Astrocyte of the hippocampus (primary cell): ENCODE results near the gene AZIN2.
A peak's percentile ranks its signal among the peaks of the same experiment; 100 is the strongest.

Experiments
- DNase-seq: peaks from one replicate; pipeline ENCODE4 v3.0.0; 2011; ENCODE audit warnings: low read depth, low spot score

Gene AZIN2

GRCh38 chr1:33151116-33151515 is 70.2 kb downstream of the AZIN2 start:
- no peak for DNase-seq

- DNase-seq, result no peak
Observed at GRCh38 chr1:33152685-33153432, 71.9 kb downstream of the AZIN2 start.

GRCh38 chr1:33153650-33154049 is 72.7 kb downstream of the AZIN2 start:
- DNase-seq, result no peak

GRCh38 chr1:33155877-33156538 is 75.1 kb downstream of the AZIN2 start:
- DNase-seq, result no peak

GRCh38 chr1:33157131-33157530 is 76.2 kb downstream of the AZIN2 start:
- DNase-seq, result no peak

GRCh38 chr1:33158366-33158765 is 77.4 kb downstream of the AZIN2 start:
- no peak for DNase-seq

GRCh38 chr1:33159577-33159976 is 78.6 kb downstream of the AZIN2 start:
- no peak for DNase-seq

GRCh38 chr1:33161061-33161681 is 80.2 kb downstream of the AZIN2 start:
- peak; percentile 88 for DNase-seq

- no peak for DNase-seq
Observed at GRCh38 chr1:33162141-33162540, 81.2 kb downstream of the AZIN2 start.

- peak; percentile 82 for DNase-seq
Observed at GRCh38 chr1:33163621-33164519, 82.9 kb downstream of the AZIN2 start.

- no peak for DNase-seq
Observed at GRCh38 chr1:33165209-33165608, 84.3 kb downstream of the AZIN2 start.

- DNase-seq, result no peak
Observed at GRCh38 chr1:33165809-33166208, 84.9 kb downstream of the AZIN2 start.

GRCh38 chr1:33167650-33168447 is 86.9 kb downstream of the AZIN2 start:
- no peak for DNase-seq

GRCh38 chr1:33168556-33169289 is 87.8 kb downstream of the AZIN2 start:
- no peak for DNase-seq

- peak; percentile 32 for DNase-seq
Observed at GRCh38 chr1:33169290-33170055, 88.5 kb downstream of the AZIN2 start.
